ENCODE measurements around the gene PHGDH. TPM values are rescaled to one million over a fixed set of nuclear protein-coding genes. Genes with fewer than 3 reads are reported as not detected.

PHGDH gene
- total and polyA plus RNA-seq, 2 of the 13 experiments (the other 11 are each of a cell fraction or from before 2014, with no cell fraction given) = 95.8 to 133 TPM

GRCh38 chr1:119774746-119775490 lies 63.2 kb downstream of the PHGDH start (continued):
- TF ChIP-seq PATZ1 (CRISPR knock-in tag; IDR thresholded peaks at IDR 0.05) (0 out of 2 replicates have a peak, but pooled peaks have one; percentile 17), NONO (IDR thresholded peaks at IDR 0.05) (no peak), NONO (CRISPR knock-in tag; conservative IDR thresholded peaks at IDR 0.05) (no peak), ZSCAN25 (CRISPR knock-in tag; IDR thresholded peaks at IDR 0.05) (peak; percentile 83), DNMT1 (CRISPR knock-in tag; IDR thresholded peaks at IDR 0.05) (no peak), REL (CRISPR knock-in tag; conservative IDR thresholded peaks at IDR 0.05) (no peak), ZNF230 (CRISPR knock-in tag; IDR thresholded peaks at IDR 0.05) (no peak), ZNF503 (CRISPR knock-in tag; IDR thresholded peaks at IDR 0.05) (no peak), SALL1 (CRISPR knock-in tag; IDR thresholded peaks at IDR 0.05) (0 out of 2 replicates have a peak, but pooled peaks have one; percentile 22), ZNF101 (CRISPR knock-in tag; IDR thresholded peaks at IDR 0.05; ENCODE audit: borderline replicate concordance, low read depth) (no peak), ZBTB7B (CRISPR knock-in tag; IDR thresholded peaks at IDR 0.05) (no peak), MLX (CRISPR knock-in tag; IDR thresholded peaks at IDR 0.05) (no peak), RNF219 (CRISPR knock-in tag; IDR thresholded peaks at IDR 0.05) (no peak), ZNF724P (CRISPR knock-in tag; IDR thresholded peaks at IDR 0.05; ENCODE audit: borderline replicate concordance) (no peak), ZNF121 (CRISPR knock-in tag; IDR thresholded peaks at IDR 0.05) (no peak), ZFP1 (CRISPR knock-in tag; IDR thresholded peaks at IDR 0.05) (no peak), HBP1 (CRISPR knock-in tag; IDR thresholded peaks at IDR 0.05; ENCODE audit: low read depth) (no peak)

Data from HepG2 (cell line).